ENCODE data around the gene EIF2AK2.

The EIF2AK2 gene

DNA sequence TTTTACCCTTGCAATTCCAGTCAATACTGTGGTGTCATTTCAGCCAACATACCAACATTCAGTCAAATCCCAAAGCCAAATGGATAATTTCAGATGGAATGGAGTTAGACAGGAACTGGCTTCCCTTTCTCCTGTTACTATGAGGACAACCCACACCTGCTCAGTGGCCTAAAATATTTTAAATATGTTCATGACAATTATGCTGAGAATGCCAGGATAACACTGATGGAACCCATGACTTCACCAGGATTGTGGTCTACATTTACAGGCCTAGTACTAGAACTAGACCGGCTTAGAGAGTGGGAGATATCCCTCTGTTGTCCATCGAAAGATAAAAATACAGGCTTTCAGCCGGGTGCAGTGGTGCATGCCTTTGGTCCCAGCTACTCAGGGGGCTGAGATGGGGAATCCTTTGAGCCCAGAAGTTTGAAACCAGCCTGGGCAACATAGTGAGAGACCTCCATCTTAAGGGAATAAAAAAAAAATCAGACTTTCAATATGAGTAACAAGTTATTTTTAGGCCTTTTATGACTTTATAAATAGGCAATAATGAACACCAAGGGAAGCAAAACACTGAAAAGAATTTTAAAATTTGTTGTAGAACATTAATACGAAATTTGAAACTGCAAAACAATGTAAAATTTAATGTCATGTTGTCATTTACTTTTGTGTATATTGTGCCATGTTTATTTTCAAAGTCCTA, 58.2 kb downstream of the EIF2AK2 start:
- Histone ChIP-seq H3F3A (ENCODE audit: low read depth) (no peaks in the 10 kb centered on the region), H3K9me2 (replicated peaks; ENCODE audit: low read depth, low read length) (no peaks in the 10 kb centered on the region), H3K79me2 (ENCODE audit: insufficient read depth, low read length) (no peaks in the 10 kb centered on the region), H3K4me3 (ENCODE audit: low read length, poor library complexity, severe bottlenecking) (no peak overlapping the region), H3K36me3 (ENCODE audit: insufficient read depth, low read length) (peaks cover 26% of the 10 kb centered on the region; the same call in 1 of the 2 replicates), H3K4me1 (ENCODE audit: insufficient read depth, low read length, poor library complexity, severe bottlenecking) (no peaks in the 10 kb centered on the region), H3K9ac (ENCODE audit: low read depth, low read length, poor library complexity, severe bottlenecking) (no peak overlapping the region), H3K9me3 (ENCODE audit: insufficient read depth, low read depth, low read length) (no peaks in the 10 kb centered on the region), H2AFZ (ENCODE audit: low read length) (no peak overlapping the region), H3K27me3 (ENCODE audit: insufficient read depth, low read length, poor library complexity, severe bottlenecking) (no peaks in the 10 kb centered on the region), H4K20me1 (ENCODE audit: insufficient read depth, low read length, poor library complexity, severe bottlenecking) (no peaks in the 10 kb centered on the region), H3K4me2 (ENCODE audit: low read depth, low read length, poor library complexity, severe bottlenecking) (no peak overlapping the region)
- TF ChIP-seq CTCF (conservative IDR thresholded peaks at IDR 0.05; ENCODE audit: low read length), result no peak
- no peak for TF ChIP-seq EZH2phosphoT487 (IDR thresholded peaks at IDR 0.05; ENCODE audit: borderline replicate concordance)

GRCh38 chr2:37096568-37096967, 60.2 kb downstream of the EIF2AK2 start:
- no peaks in the 10 kb centered on the region for H3K9me3 ChIP-seq (ENCODE audit: insufficient read depth, low read depth, low read length)
- no peaks in the 10 kb centered on the region for H4K20me1 ChIP-seq (ENCODE audit: insufficient read depth, low read length, poor library complexity, severe bottlenecking)
- H3F3A ChIP-seq (ENCODE audit: low read depth), result no peaks in the 10 kb centered on the region
- H3K27me3 ChIP-seq (ENCODE audit: insufficient read depth, low read length, poor library complexity, severe bottlenecking), result no peaks in the 10 kb centered on the region
- no peaks in the 10 kb centered on the region for H3K9me2 ChIP-seq (replicated peaks; ENCODE audit: low read depth, low read length)
- no peaks in the 10 kb centered on the region for H3K79me2 ChIP-seq (ENCODE audit: insufficient read depth, low read length)
- H3K4me1 ChIP-seq (ENCODE audit: insufficient read depth, low read length, poor library complexity, severe bottlenecking), result no peaks in the 10 kb centered on the region
- H3K36me3 ChIP-seq (ENCODE audit: insufficient read depth, low read length), result peaks cover 35% of the 10 kb centered on the region; the same call in 1 of the 2 replicates
- no peak overlapping the region for H2AFZ ChIP-seq (ENCODE audit: low read length)
- no peak overlapping the region for H3K4me3 ChIP-seq (ENCODE audit: low read length, poor library complexity, severe bottlenecking)
- no peak overlapping the region for H3K9ac ChIP-seq (ENCODE audit: low read depth, low read length, poor library complexity, severe bottlenecking)
- TF ChIP-seq CTCF (conservative IDR thresholded peaks at IDR 0.05; ENCODE audit: low read length) (no peak), EZH2phosphoT487 (IDR thresholded peaks at IDR 0.05; ENCODE audit: borderline replicate concordance) (no peak)
- H3K4me2 ChIP-seq (ENCODE audit: low read depth, low read length, poor library complexity, severe bottlenecking), result no peak overlapping the region

GRCh38 chr2:37091873-37092272, 64.9 kb downstream of the EIF2AK2 start:
- TF ChIP-seq EZH2phosphoT487 (IDR thresholded peaks at IDR 0.05; ENCODE audit: borderline replicate concordance) (no peak), CTCF (conservative IDR thresholded peaks at IDR 0.05; ENCODE audit: low read length) (no peak)

More at GRCh38 chr2:37091873-37092272, 64.9 kb downstream of the EIF2AK2 start:
- H3F3A ChIP-seq (ENCODE audit: low read depth), result no peaks in the 10 kb centered on the region
- no peaks in the 10 kb centered on the region for H3K4me1 ChIP-seq (ENCODE audit: insufficient read depth, low read length, poor library complexity, severe bottlenecking)
- H3K27me3 ChIP-seq (ENCODE audit: insufficient read depth, low read length, poor library complexity, severe bottlenecking), result no peaks in the 10 kb centered on the region
- H3K9me3 ChIP-seq (ENCODE audit: insufficient read depth, low read depth, low read length), result no peaks in the 10 kb centered on the region
- no peaks in the 10 kb centered on the region for H3K9me2 ChIP-seq (replicated peaks; ENCODE audit: low read depth, low read length)
- H3K79me2 ChIP-seq (ENCODE audit: insufficient read depth, low read length), result no peaks in the 10 kb centered on the region
- H3K9ac ChIP-seq (ENCODE audit: low read depth, low read length, poor library complexity, severe bottlenecking), result no peak overlapping the region
- H2AFZ ChIP-seq (ENCODE audit: low read length), result no peak overlapping the region
- peaks cover 46% of the 10 kb centered on the region; the same call in 1 of the 2 replicates for H3K36me3 ChIP-seq (ENCODE audit: insufficient read depth, low read length)
- H3K4me2 ChIP-seq (ENCODE audit: low read depth, low read length, poor library complexity, severe bottlenecking), result no peak overlapping the region
- no peak overlapping the region for H3K4me3 ChIP-seq (ENCODE audit: low read length, poor library complexity, severe bottlenecking)
- H4K20me1 ChIP-seq (ENCODE audit: insufficient read depth, low read length, poor library complexity, severe bottlenecking), result no peaks in the 10 kb centered on the region
